ENCODE data around the gene ASTN2. TPM values are rescaled to one million over a fixed set of nuclear protein-coding genes. Genes with fewer than 3 reads are reported as not detected.

ASTN2 gene
- total RNA-seq, 6 experiments from 2014 or later = 0.91 to 3.1 (median 2.5) TPM

- Histone ChIP-seq H3K27me3 (no peaks in the 10 kb centered on the region), H3K4me1 (no peaks in the 10 kb centered on the region), H3K27ac (no peak overlapping the region), H3K9me3 (no peaks in the 10 kb centered on the region), H3K4me3 (no peak overlapping the region), H3K36me3 (no peaks in the 10 kb centered on the region)
- ATAC-seq (no peak), DNase-seq (no peak)
- intact Hi-C loops (cut with DNase I) = no loop called here
- TF ChIP-seq POLR2A (IDR thresholded peaks at IDR 0.05) = no peak
- TF ChIP-seq, protein P1, sequence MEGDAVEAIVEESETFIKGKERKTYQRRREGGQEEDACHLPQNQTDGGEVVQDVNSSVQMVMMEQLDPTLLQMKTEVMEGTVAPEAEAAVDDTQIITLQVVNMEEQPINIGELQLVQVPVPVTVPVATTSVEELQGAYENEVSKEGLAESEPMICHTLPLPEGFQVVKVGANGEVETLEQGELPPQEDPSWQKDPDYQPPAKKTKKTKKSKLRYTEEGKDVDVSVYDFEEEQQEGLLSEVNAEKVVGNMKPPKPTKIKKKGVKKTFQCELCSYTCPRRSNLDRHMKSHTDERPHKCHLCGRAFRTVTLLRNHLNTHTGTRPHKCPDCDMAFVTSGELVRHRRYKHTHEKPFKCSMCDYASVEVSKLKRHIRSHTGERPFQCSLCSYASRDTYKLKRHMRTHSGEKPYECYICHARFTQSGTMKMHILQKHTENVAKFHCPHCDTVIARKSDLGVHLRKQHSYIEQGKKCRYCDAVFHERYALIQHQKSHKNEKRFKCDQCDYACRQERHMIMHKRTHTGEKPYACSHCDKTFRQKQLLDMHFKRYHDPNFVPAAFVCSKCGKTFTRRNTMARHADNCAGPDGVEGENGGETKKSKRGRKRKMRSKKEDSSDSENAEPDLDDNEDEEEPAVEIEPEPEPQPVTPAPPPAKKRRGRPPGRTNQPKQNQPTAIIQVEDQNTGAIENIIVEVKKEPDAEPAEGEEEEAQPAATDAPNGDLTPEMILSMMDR (IDR thresholded peaks at IDR 0.05) = no peak
Measured at GRCh38 chr9:117116084-117116483, 298.8 kb downstream of the ASTN2 start.

- intact Hi-C loops (cut with DNase I) = no loop called here
- no peak overlapping the region for H3K27ac ChIP-seq
- 8% methylated on average over 2 of the region's 2 CpGs for WGBS (ENCODE audit: insufficient coverage, low coverage, low lambda C conversion rate, missing lambda C conversion rate)
- no peaks in the 10 kb centered on the region for H3K9me3 ChIP-seq
- H3K27me3 ChIP-seq = no peaks in the 10 kb centered on the region
- TF ChIP-seq, protein P1 (IDR thresholded peaks at IDR 0.05) = no peak
- TF ChIP-seq POLR2A (IDR thresholded peaks at IDR 0.05) = no peak
- H3K4me3 ChIP-seq = no peak overlapping the region
- no peaks in the 10 kb centered on the region for H3K36me3 ChIP-seq
- DNase-seq (no peak), ATAC-seq (no peak)
- no peaks in the 10 kb centered on the region for H3K4me1 ChIP-seq
Measured at GRCh38 chr9:117114768-117115167, 300.1 kb downstream of the ASTN2 start.

GRCh38 chr9:117104716-117105495 lies 310.0 kb downstream of the ASTN2 start:
- TF ChIP-seq POLR2A (IDR thresholded peaks at IDR 0.05) = no peak
- TF ChIP-seq, protein P1 (IDR thresholded peaks at IDR 0.05) = no peak
- H3K4me3 ChIP-seq = no peak overlapping the region
- no peak overlapping the region for H3K27ac ChIP-seq
- no peak for DNase-seq
- H3K4me1 ChIP-seq = no peaks in the 10 kb centered on the region
- H3K27me3 ChIP-seq = no peaks in the 10 kb centered on the region
- H3K36me3 ChIP-seq = no peaks in the 10 kb centered on the region
- H3K9me3 ChIP-seq = no peaks in the 10 kb centered on the region
- ATAC-seq = no peak
- intact Hi-C loops (cut with DNase I) = no loop called here
- WGBS (ENCODE audit: insufficient coverage, low coverage, low lambda C conversion rate, missing lambda C conversion rate) = 30% methylated on average over 7 of the region's 8 CpGs

DNA sequence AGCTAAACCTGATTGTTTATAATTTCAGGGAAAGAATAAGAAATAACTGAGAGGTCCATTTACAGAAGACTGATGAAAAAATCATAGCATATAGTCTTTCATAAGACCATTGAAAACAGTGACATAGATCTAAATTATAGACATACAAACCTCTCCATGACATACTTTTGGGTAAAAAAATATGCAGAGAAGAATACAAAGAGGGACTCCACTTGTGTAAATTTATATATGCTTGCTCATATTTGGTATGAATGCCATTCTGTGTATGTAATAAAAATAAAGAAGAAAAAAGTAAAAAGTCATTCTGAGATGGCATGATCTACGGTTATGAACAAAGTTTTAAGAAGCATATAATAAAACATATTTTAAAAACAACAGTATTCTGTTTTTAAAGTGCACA lies 310.7 kb downstream of the ASTN2 start:
- Histone ChIP-seq H3K4me1 (no peaks in the 10 kb centered on the region), H3K4me3 (no peak overlapping the region), H3K9me3 (no peaks in the 10 kb centered on the region), H3K36me3 (no peaks in the 10 kb centered on the region), H3K27ac (no peak overlapping the region), H3K27me3 (no peaks in the 10 kb centered on the region)
- ATAC-seq = no peak
- WGBS (ENCODE audit: insufficient coverage, low coverage, low lambda C conversion rate, missing lambda C conversion rate) = 56% methylated on average over 1 of the region's 1 CpG
- intact Hi-C loops (cut with DNase I) = no loop called here
- DNase-seq = no peak
- TF ChIP-seq, protein P1 (IDR thresholded peaks at IDR 0.05) = no peak
- no peak for TF ChIP-seq POLR2A (IDR thresholded peaks at IDR 0.05)

All from right lobe of liver (tissue), 6 donors.